HG03558 (cell line): ENCODE measurements around the gene KIF18A.
"Not testable (repeated sequence)": the region's sequence is repeated elsewhere in the genome, so short reads cannot be mapped to it uniquely, and the experiment has no call there.

Source experiments
- ATAC-seq: cut with Tn5 transposase; IDR thresholded peaks from one replicate; pipeline ENCODE4 v1.9.1; 2021; ENCODE audit warnings: moderate number of reproducible peaks; ENCODE audit not compliant: unreplicated experiment; ENCODE audit errors: extremely low read depth

KIF18A gene

DNA sequence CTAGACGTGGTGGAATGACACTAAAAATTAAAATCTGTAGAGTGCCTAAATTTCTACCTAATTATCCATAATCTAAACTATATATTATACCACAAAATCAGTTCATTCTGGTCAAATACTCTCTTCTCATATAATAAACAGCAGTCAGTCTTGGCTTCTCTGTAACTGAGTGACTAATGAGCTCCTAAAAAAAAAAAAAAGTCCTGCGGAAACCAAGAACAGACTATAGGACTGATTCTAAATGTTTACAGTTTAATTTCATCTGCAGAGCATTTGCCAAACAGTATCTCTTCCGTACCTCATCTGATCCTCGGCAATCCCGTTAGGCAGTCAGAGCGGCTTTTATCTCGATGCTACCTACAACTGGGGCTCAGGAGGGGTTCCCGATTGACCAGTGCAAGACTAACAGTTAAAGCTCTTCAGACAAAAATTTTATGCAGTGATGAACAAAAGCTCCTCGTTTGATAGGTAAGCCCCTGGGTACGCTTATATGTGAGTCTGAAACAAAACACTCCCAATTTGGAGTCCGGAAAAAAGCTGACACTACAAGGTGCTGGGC is 686 bp downstream of the KIF18A start:
- ATAC-seq, result no peak

DNA sequence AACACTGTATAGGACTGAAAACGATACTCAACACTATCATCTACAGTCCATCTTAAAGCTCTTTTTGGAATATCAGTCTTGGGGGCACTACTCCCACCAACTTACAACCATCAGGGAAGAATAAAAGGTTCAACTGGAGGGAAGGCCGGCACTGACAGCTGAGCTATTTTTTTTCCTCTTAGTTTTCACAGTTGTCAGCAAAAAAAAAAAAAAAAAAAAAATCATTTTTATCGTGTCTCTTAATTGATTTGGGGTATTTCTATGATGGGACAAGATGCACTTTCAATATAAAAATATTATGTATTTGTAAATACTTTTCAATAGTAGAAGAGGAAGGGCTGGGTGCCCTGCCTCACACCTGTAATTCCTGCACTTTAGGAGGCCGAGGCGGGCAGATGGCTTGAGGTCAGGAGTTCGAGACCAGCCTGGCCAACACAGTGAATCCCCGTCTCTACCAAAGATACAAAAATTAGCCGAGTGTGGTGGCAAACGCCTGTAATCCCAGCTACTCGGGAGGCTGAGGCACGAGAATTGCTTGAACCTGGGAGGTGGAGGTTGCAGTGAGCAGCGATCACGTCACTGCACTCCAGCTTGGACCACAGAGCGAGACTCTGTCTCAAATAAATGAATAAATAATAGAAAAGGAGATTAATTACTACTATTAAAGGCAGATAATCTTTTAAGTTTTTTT is 1.5 kb downstream of the KIF18A start:
- no peak for ATAC-seq

DNA sequence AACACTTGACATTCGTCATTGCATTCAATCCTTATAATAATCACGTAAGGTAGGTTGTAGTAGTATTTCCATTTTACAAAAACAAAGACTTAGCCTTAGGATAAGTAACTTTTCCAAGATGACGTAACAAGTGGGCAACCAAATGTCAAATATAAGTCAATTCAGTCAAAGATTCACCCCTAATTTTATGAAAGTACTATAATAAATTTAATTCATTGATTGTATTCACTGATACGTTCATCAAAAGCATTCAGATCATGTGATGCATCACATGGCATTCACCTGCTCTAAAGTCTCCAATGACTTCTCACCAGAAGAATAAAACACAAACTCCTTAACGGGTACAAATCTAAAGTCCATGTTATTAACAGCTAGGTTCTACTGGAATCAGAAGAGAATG is 2.1 kb downstream of the KIF18A start:
- ATAC-seq, result no peak

DNA sequence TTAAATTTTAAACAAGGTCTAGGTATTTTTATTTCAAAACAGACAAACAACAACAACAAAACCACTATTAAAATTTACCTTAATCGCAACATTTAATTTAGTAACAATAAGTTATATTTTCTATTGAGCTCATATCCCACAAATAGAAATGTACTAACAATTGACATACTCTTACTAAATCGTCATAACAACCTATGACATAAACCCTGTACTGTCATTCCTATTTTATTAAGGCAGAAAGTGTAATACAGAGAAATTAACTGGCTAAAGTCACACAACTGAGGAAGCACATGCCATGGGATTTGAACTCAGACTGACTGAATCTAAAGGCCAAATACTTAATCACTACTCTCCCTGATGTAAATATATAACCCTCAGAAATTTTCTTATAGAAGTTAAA is 3.0 kb downstream of the KIF18A start:
- ATAC-seq, result no peak

DNA sequence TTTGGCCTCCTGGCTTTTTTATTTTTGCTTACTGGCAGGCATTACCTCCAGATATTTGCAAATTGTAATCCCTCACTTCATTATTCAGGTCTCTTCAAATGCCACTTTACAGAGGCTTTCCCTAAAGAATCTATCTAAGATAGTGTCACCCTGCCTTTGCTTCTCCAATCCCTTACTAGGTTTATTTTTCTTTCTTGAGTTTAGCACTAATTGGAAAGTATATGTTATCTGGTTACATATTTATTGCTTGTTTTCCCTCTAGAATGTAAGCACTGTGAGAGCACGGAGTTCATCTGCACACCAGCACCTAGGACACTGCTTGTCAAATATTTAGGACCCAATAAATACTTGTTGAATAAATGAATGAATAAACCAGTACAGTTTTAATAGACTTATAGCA is 3.5 kb downstream of the KIF18A start:
- no peak for ATAC-seq

DNA sequence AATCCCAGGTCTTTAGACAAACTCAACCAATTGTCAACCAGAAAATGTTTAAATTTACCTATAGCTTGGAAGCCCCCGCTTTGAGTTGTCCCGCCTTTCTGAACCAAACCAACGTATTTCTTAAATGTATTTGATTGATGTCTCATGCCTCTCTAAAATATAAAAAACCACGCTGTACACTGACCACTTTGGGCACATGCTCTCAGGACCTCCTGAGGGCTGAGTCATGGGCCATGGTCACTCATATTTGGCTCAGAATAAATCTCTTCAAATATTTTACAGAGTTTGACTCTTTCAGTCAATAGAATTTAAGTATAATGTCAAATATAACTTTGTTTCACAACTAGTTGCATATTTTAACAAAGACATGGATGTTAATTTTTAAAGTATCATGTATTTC is 5.7 kb downstream of the KIF18A start:
- ATAC-seq, result not testable (repeated sequence)

DNA sequence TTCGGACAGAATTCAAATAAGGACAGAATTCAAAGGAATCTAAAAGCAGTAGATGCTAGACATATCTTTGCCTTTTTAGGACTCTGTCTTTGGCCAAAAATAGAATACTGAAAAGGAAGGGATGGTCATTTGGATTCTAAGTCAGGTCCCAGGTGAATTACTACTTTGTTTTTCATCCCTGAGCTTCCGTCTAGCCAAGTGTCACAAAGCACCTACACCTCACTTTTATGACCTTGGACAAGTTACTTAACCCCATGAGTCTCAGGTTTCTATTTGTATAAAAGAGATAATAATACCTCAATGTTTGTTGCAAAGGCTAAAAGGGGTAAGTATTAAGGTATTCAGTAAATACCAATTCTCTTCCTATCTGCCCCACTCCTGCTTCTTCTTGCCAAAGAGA is 7.3 kb downstream of the KIF18A start:
- ATAC-seq, result no peak

DNA sequence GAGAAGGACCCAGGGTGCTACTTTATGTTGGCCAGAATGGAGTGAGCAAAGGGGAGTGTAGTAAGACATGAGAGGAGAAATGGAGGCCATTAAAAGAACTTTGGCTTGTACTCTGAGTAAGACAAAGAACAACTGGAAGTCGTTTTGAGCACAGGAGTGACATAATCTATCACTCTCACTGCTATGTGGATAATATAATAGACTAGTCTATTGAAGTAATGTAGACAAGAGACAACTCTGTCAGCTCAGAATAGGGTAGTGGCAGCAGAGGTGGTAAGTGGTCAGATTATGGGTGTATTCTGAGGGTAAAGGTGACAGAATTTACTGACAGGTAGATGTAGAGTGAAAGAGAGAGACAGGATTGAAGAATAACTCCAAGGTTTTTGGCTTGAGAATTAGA is 8.2 kb downstream of the KIF18A start:
- ATAC-seq, result no peak

DNA sequence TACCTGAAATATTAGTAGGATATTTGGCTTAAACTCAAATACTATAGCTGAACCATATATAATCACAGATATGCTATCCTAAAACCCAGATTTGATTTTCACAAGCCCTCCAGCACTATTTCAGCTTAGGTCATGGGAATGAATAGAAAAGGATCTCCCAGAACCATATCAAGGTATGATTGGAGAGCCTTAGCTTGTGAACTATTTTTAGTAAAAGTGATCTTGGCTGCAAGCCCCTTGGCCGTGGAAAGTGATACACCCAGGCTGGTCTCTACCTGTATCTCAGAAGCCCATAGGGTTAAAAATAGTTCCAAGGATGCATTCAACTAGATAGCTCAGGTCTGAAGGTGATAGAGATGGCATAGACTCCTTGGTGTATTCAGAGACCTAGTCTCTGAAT is 9.7 kb downstream of the KIF18A start:
- no peak for ATAC-seq

DNA sequence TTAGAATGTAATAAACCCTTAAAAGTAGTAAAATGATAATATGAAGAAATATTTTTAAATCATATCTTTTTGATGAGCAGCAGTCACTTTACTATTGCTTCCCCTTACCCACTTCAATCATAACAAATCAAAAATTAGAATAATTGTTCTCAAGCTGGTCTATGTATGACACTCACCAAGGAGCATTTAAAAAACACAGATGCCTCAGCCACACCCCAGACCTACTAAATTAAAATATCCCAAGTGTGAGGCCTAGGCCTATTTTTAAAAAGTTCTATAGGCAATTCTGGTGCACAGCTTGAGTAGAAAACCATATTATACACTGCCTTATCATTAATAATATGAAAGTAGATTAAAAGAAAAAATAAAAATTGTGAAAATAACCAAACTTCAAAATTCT is 15.2 kb downstream of the KIF18A start:
- no peak for ATAC-seq

DNA sequence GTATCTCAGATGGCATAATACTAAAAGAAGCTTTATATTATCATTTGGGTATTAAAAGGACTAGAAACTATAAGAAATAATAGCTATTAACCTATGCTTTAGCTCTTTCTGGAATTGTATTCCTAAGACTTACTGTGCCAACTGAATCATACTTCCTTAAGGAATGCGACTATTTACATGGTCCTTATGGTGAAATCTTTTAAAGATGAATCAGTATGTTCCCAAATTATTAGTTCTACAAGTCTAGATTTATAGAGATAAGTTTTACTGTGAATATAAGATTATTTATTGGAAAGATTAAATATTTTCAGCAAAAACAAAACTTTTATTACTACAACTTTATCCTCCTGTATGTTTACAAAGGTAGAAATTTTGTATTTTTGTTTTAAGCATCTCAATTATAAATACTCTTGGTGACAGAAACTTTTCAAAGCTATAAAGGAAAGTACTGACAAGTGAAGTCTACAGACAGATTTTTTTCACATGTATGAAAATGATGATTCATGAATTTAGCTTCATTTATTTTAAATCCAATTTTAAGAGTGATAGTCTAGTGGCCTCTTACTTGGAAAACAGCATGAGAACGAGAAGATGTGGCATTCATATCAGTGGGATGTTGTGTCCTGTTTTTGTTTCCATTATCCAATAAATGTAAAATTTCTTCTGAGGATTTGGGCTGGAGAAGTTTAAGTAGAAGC is 17.8 kb downstream of the KIF18A start:
- no peak for ATAC-seq

DNA sequence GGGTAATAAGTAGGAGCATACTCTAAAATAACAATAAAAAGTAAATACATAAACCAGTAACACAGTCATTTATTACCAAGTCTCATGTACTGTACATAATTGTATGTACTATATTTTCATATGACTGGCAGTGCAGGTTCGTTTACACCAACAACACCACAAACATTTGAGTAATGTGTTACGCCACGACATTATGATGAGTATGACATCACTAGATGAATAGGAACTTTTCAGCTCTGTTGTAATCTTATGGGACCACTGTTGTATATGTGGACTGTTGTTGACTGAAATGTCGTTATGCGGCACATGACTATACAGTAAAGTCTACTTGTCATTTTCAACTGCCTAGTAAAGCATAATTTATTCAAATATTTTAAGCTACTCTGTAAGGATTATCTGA is 18.6 kb downstream of the KIF18A start:
- no peak for ATAC-seq

DNA sequence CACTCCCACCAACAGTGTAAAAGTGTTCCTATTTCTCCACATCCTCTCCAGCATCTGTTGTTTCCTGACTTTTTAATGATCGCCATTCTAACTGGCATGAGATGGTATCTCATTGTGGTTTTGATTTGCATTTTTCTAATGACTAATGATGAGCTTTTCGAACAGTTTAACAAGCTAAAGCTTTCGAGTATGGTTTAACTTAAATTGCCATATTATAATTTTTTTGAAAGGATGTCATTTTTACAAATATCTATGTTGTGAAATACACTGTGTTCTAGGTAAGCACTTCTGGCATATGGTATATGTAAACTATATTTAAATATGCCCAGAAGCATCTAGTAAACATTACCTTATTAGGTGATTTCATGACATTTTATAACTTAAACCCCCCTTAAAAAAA is 20.3 kb downstream of the KIF18A start:
- not testable (repeated sequence) for ATAC-seq

DNA sequence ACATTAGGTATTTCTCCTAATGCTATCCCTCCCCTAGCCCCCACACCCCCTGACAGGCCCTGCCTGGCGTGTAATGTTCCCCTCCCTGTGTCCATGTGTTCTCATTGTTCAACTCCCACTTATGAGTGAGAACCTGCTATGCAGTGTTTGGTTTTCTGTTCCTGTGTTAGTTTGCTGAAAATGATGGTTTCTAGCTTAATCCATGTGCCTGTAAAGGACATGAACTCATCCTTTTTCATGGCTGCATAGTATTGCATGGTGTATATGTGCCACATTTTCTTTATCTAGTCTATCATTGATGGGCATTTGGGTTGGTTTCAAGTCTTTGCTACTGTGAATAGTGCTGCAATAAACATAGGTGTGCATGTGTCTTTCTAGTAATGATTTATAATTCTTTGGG is 20.8 kb downstream of the KIF18A start:
- not testable (repeated sequence) for ATAC-seq

DNA sequence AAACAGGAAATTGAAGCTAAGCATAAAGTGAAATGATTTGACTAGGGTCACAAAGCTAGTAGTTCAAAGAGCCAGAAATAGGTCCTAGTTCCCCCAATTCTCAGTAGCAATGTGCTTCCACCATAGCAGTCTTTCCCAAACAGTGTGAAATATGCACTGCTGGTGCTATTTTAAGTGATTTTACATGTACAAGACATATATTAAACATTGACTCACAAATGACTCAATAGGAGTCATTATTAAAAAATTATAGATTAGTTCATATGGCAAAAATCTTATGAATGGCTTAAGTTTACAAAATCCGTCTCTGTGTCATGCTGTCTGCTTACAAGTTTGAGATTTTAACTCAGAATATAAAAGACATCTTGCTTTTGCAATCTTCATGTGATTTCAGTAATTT is 21.4 kb downstream of the KIF18A start:
- ATAC-seq, result no peak

DNA sequence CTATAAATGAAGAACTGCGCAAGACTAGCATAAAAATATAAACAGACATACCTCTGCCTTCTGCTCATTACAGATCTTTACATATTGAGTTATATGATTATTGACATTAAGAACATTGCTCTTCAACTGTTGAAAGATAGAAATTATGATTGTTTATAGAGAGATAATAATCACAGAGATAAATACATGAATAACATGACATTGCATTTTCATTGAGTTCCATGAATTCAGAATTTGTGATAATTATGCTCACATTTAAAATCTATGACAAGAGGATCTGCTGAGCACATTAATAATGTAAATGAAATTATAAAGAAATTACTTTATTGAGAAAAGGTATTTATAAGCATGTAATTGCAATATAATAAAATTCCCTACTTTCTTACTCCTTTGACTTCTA is 24.8 kb downstream of the KIF18A start:
- ATAC-seq, result no peak

DNA sequence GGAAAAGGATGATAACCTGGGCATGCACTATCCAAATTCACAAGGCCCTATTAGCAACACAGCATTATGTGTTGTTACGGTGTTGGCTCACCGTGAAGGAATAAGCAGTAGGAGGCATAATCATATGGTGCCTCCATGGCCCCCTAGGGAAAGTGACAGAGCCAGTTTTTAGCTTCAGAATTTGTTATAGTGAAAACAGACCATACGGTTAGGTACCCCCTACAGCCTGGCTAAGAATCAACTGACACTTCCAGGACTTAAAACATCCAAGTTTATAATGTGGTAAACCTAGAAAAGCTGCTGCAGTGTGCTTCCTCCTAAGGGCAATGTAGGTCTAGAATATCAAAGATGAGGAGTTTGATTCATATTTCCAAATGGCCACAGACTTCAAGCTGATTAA is 30.4 kb downstream of the KIF18A start:
- no peak for ATAC-seq

DNA sequence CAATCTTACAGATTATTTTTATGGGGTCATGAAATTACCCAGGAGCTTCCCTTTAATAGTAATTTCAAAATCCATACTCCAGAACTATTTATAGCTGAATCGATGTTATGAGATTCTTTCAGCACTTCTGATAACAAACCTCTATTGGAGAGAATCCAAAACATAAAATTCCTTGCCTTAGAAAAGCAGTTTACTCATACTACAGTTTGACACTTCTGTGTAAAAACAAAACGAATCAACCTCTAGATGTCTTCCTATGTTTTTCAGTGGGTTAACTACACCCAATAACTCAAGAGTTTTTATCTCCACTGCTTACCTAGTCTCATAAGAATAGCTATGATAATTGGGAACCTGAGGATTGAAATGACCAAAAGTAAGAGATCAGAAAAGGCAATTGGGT is 35.6 kb downstream of the KIF18A start:
- no peak for ATAC-seq

DNA sequence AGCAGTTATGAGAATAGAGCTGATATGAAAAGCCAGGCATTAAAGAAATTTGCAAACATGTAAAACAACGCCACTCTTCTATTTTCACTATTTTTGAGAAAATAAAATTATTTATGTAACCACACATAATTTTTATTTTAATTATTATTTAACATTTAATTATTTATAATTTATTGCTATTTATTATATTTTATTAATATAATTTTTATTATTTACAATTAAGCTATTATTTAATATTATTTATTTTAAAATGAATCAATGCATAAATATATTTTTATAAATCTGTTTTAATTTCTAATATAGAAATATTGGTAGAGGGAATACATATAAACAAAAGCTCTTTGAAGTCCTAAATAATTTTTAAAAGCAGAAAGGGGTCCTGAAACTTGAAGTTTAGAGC is 36.7 kb downstream of the KIF18A start:
- ATAC-seq, result no peak

DNA sequence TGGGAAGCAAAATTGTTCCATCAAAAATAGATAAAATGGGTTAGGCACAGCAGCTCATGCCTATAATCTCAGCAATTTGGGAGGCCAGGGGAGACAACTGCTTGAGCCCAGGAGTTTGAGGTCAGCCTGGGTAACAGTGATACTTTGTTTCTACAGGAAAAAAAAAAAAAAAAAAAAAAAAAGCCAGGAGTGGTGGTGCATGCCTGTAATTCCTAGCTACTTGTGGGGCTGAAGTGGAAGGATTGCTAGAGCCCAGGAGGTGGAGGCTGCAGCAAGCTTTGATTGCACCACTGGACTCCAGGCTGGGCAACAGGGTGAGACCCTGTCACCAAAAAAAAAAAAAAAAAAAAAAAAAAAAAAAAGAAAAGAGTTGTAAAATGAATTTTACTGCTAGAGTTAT is 49.6 kb downstream of the KIF18A start:
- ATAC-seq, result no peak

DNA sequence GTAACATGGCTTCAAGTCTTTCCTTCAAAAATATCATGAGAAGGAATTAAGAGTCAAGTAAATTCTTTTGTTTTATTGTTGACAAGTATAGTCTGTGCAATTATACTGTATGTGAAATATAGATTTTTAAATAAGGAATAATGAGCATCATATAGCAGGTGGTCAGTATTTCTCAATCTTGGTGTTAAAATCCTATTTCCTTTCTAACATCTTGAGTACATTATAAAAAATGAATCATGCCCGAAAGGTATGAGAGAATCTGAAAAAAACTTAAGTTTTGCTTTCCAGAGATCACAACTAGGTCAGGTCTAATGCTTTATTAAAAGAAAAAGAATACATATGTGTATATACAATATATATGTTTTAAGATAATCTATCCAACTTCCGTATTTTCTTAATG is 53.1 kb downstream of the KIF18A start:
- no peak for ATAC-seq
